Kasumi-1 (cell line): Measurements from ENCODE around the gene MRPL28.
"Not testable (repeated sequence)": the region's sequence is repeated elsewhere in the genome, so short reads cannot be mapped to it uniquely, and the experiment has no call there.

ENCODE experiments used
- DNase-seq, 2 experiments: peaks; one replicate each; lab custom pipeline; 2025; lab: John Stamatoyannopoulos, UW

The MRPL28 gene

DNA sequence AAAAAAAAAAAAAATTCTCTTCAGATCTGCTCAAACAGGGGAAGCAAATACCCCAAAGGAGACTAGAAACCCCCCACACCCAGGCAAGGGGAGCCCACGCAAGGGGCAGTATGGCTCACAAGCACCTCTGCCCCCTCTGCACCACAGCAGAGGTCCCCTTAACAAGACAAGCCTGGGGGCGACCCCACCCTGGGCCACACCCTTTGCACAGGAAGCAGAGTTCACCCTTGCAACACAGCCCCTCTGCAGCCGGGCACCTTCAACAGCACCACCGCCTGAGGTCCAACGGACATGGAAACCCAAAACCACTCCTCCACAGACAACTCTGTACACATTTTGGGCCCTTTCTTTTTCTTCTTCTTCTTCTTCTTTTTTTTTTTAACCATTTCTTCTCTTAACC lies 30.7 kb downstream of the MRPL28 start:
- peak; percentile 12 to 13 for DNase-seq

DNA sequence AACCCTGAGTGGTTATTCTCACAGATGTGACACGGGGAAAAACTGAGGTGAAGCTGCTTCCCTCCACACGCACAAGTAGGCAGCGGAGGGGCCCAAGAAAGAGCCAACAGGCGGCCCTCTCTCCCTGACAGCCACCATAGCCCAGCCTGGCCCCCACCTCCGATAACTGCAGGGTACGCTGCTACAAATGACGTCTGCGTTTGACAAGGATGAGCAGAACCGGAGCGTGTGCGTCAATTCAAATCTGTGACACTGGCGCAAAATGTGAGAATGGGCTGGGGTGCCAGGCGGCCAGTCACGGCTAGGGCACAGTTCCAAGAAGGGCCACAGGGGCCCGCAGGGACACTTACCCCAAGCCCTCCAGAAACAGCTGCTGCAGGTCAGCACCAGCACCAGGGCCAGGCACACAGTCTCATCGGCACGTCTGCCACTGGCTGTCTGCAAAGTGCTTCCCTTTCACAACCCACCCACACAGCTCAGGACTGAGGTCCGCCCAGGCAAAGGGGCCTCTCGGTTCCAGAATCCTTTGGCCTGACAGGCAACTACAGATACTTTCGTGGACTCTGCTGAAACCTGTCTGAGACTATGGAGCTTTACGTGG lies 32.3 kb downstream of the MRPL28 start:
- no peak for DNase-seq

DNA sequence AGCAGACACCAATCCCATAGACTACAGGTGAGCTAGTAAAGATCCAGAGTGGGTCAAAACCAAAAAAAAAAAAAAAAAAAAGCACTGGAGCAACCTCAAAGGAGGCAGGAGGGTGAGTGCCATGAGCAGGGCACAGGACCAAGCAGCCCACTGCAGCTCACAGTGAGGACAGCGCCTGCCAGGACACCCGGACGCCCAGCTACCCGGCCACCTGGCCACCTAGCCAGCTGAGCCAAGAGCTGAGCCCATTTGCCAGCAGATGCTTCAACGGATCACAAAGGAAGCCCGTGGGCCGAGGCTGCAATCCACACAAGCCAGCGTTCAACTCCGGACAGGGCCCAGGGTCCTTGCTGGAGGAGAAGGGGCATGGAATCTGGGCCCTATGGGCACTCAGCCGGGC lies 32.9 kb downstream of the MRPL28 start:
- no peak for DNase-seq

GRCh38 chr16:336269-336668 lies 34.1 kb downstream of the MRPL28 start:
- no peak for DNase-seq

GRCh38 chr16:334861-335632 lies 35.3 kb downstream of the MRPL28 start:
- not testable (repeated sequence) for DNase-seq

DNA sequence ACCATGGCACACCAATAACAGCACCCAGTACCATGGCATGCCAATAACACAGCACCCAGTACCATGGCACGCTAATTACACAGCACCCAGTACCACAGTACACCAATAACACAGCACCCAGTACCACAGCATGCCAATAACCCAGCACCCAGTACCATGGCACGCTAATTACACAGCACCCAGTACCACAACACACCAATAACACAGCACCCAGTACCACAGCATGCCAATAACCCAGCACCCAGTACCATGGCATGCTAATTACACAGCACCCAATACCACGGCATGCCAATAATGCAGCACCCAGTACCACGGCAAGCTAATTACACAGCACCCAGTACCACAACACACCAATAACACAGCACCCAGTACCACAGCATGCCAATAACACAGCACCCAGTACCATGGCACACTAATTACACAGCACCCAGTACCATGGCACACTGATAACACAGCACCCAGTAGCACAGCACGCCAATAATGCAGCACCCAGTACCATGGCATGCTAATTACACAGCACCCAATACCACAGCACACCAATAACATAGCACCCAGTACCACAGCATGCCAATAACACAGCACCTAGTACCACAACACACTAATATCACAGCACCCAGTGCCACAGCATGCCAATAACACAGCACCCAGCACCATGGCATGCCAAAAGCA lies 36.0 kb downstream of the MRPL28 start:
- not testable (repeated sequence) for DNase-seq

GRCh38 chr16:333406-334094 lies 36.8 kb downstream of the MRPL28 start:
- no peak for DNase-seq

GRCh38 chr16:331181-331814 lies 39.0 kb downstream of the MRPL28 start:
- DNase-seq = not testable (repeated sequence)

- no peak for DNase-seq
Observed at GRCh38 chr16:330741-331140, 39.6 kb downstream of the MRPL28 start.

GRCh38 chr16:325375-326145 lies 44.8 kb downstream of the MRPL28 start:
- DNase-seq = no peak

DNA sequence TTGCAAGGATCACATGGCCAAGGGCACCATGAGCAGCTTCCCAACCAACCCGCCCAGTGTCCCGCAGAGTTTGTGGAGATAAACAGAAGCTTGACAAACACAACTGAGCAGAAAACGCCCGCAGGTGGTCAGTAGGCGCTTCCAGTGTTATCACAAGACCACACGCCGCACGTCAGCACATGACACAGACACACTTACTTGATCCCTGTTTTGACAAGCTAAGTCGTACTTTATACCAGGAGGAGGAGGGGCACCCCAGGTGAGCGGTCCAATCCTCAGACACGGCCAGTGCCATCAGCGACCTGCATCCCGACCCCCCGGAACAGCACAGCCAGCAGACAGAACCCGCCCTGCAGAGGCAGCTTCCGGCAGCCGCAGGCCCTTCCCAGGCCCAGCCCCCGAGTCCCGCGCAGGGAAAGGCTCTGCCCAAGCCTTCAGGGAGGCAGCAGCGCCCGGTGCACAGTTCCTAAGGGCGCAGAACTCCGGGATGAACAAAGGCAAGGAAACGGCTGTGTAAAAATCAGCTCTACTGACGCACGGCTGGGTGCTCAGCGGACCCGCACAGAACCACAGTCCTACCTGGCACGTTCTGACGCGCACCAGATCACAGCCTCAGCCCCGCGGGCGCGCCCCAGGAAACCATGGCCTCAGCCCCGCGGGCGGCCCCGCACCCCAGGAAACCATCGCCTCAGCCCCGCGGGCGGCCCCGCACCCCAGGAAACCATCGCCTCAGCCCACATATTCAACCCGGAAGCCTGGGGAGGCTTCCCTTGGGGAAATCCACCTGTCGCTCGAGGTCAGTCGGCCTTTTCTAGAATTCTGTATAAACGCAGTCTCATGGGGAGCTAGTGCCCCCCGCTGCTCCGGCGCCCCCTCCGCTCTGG lies 45.6 kb downstream of the MRPL28 start:
- DNase-seq = no peak

GRCh38 chr16:324201-324450 lies 46.2 kb downstream of the MRPL28 start:
- DNase-seq = no peak

- no peak for DNase-seq
Observed at GRCh38 chr16:322476-323143, 47.7 kb downstream of the MRPL28 start.

DNA sequence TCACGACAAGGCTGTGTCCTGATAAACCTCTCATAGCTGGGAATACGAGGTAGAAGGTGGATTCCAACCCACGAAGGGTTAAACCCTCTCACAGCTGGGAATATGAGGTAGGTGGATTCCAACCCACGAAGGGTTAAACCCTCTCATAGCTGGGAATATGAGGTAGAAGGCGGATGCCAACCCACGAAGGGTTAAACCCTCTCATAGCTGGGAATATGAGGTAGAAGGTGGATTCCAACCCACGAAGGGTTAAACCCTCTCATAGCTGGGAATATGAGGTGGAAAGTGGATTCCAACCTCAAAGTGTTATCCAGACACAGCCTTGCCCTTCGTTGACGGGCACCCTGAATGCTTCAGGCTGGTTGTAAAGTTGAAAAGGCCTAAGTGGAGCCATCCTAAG lies 48.8 kb downstream of the MRPL28 start:
- no peak for DNase-seq

DNA sequence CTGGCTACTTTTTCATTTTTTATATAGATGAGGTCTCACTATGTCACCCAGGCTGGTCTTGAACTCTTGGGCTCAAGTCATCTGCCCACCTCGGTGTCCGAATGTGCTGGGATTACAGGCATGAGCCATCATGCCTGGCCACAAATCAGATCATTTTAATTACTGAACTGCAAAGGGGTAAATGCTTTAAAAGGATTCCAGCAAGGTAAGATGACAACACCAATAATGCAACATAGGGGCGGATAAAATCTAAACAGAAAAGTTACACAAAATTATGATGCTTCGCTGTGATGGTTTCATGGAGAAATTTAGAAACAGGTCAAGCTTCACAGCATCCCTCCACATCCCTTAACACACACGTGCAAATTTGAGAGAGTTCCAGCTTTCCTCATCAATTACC lies 50.1 kb downstream of the MRPL28 start:
- no peak for DNase-seq

DNA sequence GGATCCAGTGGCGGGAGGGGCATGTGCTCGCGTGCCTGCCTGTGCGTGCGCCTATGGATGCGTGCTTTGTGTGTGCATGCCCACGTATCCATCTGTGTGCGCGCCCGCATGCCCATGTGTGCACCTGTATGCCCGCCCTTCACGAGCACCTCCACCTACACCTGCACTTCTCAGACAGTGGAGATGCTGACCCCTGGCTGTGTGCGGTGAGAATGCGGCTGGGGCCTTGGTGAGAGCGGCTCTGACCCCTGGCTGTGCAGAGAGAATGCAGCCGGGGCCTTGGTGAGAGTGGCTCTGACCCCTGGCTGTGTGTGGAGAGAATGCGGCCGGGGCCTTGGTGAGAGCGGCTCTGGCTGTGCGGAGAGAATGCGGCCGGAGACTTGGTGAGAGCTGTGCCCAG lies 51.7 kb downstream of the MRPL28 start:
- DNase-seq = no peak

GRCh38 chr16:317583-317982 lies 52.8 kb downstream of the MRPL28 start:
- DNase-seq = no peak
